AG10803 (cell line): Measurements from ENCODE around the gene DCAF4.

Source experiments
- DNase-seq: peaks from one replicate; pipeline ENCODE4 v3.0.0; 2010; ENCODE audit warnings: low read depth
- H3K4me3 ChIP-seq: 2 replicates; pipeline ENCODE4 v1.5.1; 2011; ENCODE audit warnings: mild to moderate bottlenecking, low read length, control low read depth
- CTCF ChIP-seq: conservative IDR thresholded peaks from 2 replicates; pipeline ENCODE4 v1.5.1; 2011; ENCODE audit warnings: mild to moderate bottlenecking, low read length, control low read depth, inconsistent platforms

The DCAF4 gene

GRCh38 chr14:72929316-72930080, 3.2 kb downstream of the DCAF4 start:
- no peak for TF ChIP-seq CTCF

GRCh38 chr14:72932893-72933292, 6.6 kb downstream of the DCAF4 start:
- no peak for TF ChIP-seq CTCF
- DNase-seq, result no peak
- no peak overlapping the region for H3K4me3 ChIP-seq

More at GRCh38 chr14:72929316-72930080, 3.2 kb downstream of the DCAF4 start:
- no peak overlapping the region for H3K4me3 ChIP-seq
- no peak for DNase-seq

GRCh38 chr14:72939630-72940029, 13.4 kb downstream of the DCAF4 start:
- DNase-seq, result no peak
- H3K4me3 ChIP-seq, result no peak overlapping the region
- TF ChIP-seq CTCF, result no peak

- no peak overlapping the region for H3K4me3 ChIP-seq
- no peak for TF ChIP-seq CTCF
- DNase-seq, result no peak
These were observed 15.2 kb downstream of the DCAF4 start for GRCh38 chr14:72941286-72941985.

GRCh38 chr14:72942934-72943333, 16.7 kb downstream of the DCAF4 start:
- DNase-seq, result no peak
- no peak overlapping the region for H3K4me3 ChIP-seq
- TF ChIP-seq CTCF, result no peak

- no peak for DNase-seq
- H3K4me3 ChIP-seq, result no peak overlapping the region
- no peak for TF ChIP-seq CTCF
These were observed 17.7 kb downstream of the DCAF4 start for GRCh38 chr14:72943876-72944430.
